ENCODE results near the gene ELK1.
A peak's percentile ranks its signal among the peaks of the same experiment; 100 is the strongest.

The ELK1 gene

GRCh38 chrX:47644557-47645091 is 5.7 kb downstream of the ELK1 start:
- no peak for DNase-seq

- DNase-seq = peak; percentile 1
Observed at GRCh38 chrX:47643926-47644325, 6.4 kb downstream of the ELK1 start.

GRCh38 chrX:47638816-47639215 is 11.5 kb downstream of the ELK1 start:
- DNase-seq = no peak

GRCh38 chrX:47637546-47638195 is 12.7 kb downstream of the ELK1 start:
- DNase-seq = no peak

GRCh38 chrX:47634871-47635575 is 15.3 kb downstream of the ELK1 start:
- no peak for DNase-seq

- DNase-seq = no peak
Observed at GRCh38 chrX:47633689-47634590, 16.4 kb downstream of the ELK1 start.

- DNase-seq = no peak
Observed at GRCh38 chrX:47632666-47633065, 17.7 kb downstream of the ELK1 start.

- no peak for DNase-seq
Observed at GRCh38 chrX:47631676-47632075, 18.7 kb downstream of the ELK1 start.

GRCh38 chrX:47629419-47630200 is 20.8 kb downstream of the ELK1 start, which contains the start of gene CFP:
CFP (minus strand) TSS chrX:47629930; CDS start chrX:47629844, 86 bp downstream.
- peak; percentile 65 for DNase-seq

- DNase-seq = no peak
Observed at GRCh38 chrX:47628982-47629381, 21.4 kb downstream of the ELK1 start.

GRCh38 chrX:47625365-47625764 is 25.0 kb downstream of the ELK1 start:
- DNase-seq = no peak

GRCh38 chrX:47623540-47624027 is 26.8 kb downstream of the ELK1 start:
- no peak for DNase-seq

- no peak for DNase-seq
Observed at GRCh38 chrX:47621851-47622250, 28.5 kb downstream of the ELK1 start.

GRCh38 chrX:47620303-47620685 is 30.1 kb downstream of the ELK1 start:
- DNase-seq = no peak

GRCh38 chrX:47619486-47620302 is 30.7 kb downstream of the ELK1 start, which contains the start of gene SYN1:
SYN1 (minus strand) TSS chrX:47619857; CDS start chrX:47619728, 129 bp downstream.
- DNase-seq = no peak

GRCh38 chrX:47618923-47619485 is 31.4 kb downstream of the ELK1 start:
- DNase-seq = no peak

GRCh38 chrX:47614618-47615017 is 35.7 kb downstream of the ELK1 start:
- DNase-seq = no peak

- no peak for DNase-seq
Observed at GRCh38 chrX:47613082-47613481, 37.3 kb downstream of the ELK1 start.

GRCh38 chrX:47612418-47612817 is 37.9 kb downstream of the ELK1 start:
- no peak for DNase-seq

GRCh38 chrX:47611926-47612325 is 38.4 kb downstream of the ELK1 start:
- no peak for DNase-seq

GRCh38 chrX:47611489-47611888 is 38.9 kb downstream of the ELK1 start:
- DNase-seq = no peak

Data from GF-D8 (cell line).